ENCODE measurements around the gene CELF2. TPM values are rescaled to one million over a fixed set of nuclear protein-coding genes. Genes with fewer than 3 reads are reported as not detected.

The CELF2 gene
- total RNA-seq, 1 experiment from 2014 or later: 28.7 TPM

DNA sequence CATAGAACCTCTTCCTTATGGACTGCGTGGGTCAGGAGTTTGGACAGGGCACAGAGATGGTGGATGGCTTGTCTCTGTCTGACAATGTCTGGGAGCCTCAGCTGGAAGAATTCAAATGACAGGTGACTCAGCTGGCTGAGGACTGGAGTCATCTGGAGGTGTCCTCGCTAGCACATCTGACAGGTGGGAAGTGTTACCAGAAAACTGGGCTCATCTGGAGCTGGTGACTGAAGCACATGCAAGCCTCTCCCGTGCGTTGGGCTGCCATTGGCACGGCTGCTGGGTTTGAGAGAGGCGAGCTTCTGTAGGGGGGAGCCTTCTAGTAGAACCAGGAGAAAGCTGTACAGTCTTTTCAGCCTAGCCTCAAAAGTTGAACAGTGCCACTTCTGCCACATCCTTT is 71.0 kb downstream of the CELF2 start:
- H3K27ac ChIP-seq (ENCODE audit: insufficient read length, low read depth, low read length): no peak overlapping the region
- no peak overlapping the region for H3K18ac ChIP-seq (ENCODE audit: insufficient read length, low read depth, low read length)
- H3K23me2 ChIP-seq (ENCODE audit: insufficient read length, low read depth, low read length, poor library complexity, severe bottlenecking): no peaks in the 10 kb centered on the region
- no peak overlapping the region for H2BK120ac ChIP-seq (ENCODE audit: low read depth, low read length, poor library complexity, severe bottlenecking)
- peaks cover under 1 to 4% of the 10 kb centered on the region in 2 experiments; a peak in 2 of 4 replicates for H3K4me1 Mint-ChIP-seq
- WGBS (ENCODE audit: extremely low coverage, insufficient read length, low lambda C conversion rate): no CpG with 5 or more reads among the region's 6 CpGs
- H2BK12ac ChIP-seq (ENCODE audit: insufficient read length, low read depth, low read length): no peak overlapping the region
- no peaks in the 10 kb centered on the region for H3K9me3 ChIP-seq (ENCODE audit: control insufficient read depth, low read depth, low read length)
- H4K20me1 ChIP-seq (ENCODE audit: control insufficient read depth, insufficient read depth, insufficient read length): no peaks in the 10 kb centered on the region
- no peaks in the 10 kb centered on the region for H3K27me3 Mint-ChIP-seq (ENCODE audit: low read depth)
- no peak overlapping the region for H3K56ac ChIP-seq (ENCODE audit: insufficient read length, low read depth, low read length)
- H3K9ac ChIP-seq (ENCODE audit: extremely low read depth, insufficient read length, low read length): no peak overlapping the region
- no peaks in the 10 kb centered on the region for H3K36me3 Mint-ChIP-seq (ENCODE audit: insufficient read depth in 1 of 3, low read depth in 3 of 3)
- no peak overlapping the region for H3K14ac ChIP-seq (ENCODE audit: insufficient read depth, low read length)
- no peak overlapping the region for H2AFZ ChIP-seq (ENCODE audit: low read length)
- no peak overlapping the region for H2BK15ac ChIP-seq (ENCODE audit: low read depth, low read length)
- no peak overlapping the region for H3K23ac ChIP-seq (ENCODE audit: insufficient read length, low read depth, low read length)
- no peak overlapping the region for H3K4ac ChIP-seq (ENCODE audit: low read depth, low read length)
- H3K4me2 ChIP-seq (ENCODE audit: insufficient read depth, insufficient read length, low read length): no peak overlapping the region
- H4K91ac ChIP-seq (ENCODE audit: insufficient read length, low read depth, low read length): no peak overlapping the region
- H3K79me1 ChIP-seq (ENCODE audit: insufficient read depth, low read depth, low read length, poor library complexity, severe bottlenecking): no peaks in the 10 kb centered on the region
- H3K4me3 Mint-ChIP-seq: no peak overlapping the region
- H2AK5ac ChIP-seq (ENCODE audit: insufficient read length, low read length): no peak overlapping the region
- no peak overlapping the region for H2BK5ac ChIP-seq (ENCODE audit: insufficient read length, low read length)
- no peak overlapping the region for H2BK20ac ChIP-seq (ENCODE audit: low read depth, low read length, poor library complexity, severe bottlenecking)
- no peaks in the 10 kb centered on the region for H3K9me3 Mint-ChIP-seq
- no peaks in the 10 kb centered on the region for H3K4me1 ChIP-seq (ENCODE audit: insufficient read depth, low read length)
- peaks cover 2% of the 10 kb centered on the region; the same call in 1 of the 2 replicates for H3K79me2 ChIP-seq (ENCODE audit: insufficient read depth, low read length)
- no peak for DNase-seq
- H3K27ac Mint-ChIP-seq: no peak overlapping the region
- TF ChIP-seq, protein P1, sequence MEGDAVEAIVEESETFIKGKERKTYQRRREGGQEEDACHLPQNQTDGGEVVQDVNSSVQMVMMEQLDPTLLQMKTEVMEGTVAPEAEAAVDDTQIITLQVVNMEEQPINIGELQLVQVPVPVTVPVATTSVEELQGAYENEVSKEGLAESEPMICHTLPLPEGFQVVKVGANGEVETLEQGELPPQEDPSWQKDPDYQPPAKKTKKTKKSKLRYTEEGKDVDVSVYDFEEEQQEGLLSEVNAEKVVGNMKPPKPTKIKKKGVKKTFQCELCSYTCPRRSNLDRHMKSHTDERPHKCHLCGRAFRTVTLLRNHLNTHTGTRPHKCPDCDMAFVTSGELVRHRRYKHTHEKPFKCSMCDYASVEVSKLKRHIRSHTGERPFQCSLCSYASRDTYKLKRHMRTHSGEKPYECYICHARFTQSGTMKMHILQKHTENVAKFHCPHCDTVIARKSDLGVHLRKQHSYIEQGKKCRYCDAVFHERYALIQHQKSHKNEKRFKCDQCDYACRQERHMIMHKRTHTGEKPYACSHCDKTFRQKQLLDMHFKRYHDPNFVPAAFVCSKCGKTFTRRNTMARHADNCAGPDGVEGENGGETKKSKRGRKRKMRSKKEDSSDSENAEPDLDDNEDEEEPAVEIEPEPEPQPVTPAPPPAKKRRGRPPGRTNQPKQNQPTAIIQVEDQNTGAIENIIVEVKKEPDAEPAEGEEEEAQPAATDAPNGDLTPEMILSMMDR (conservative IDR thresholded peaks at IDR 0.05): no peak
- no peaks in the 10 kb centered on the region for H3K27me3 ChIP-seq (ENCODE audit: insufficient read depth, low read length)
- no peak overlapping the region for H3T11ph ChIP-seq (ENCODE audit: low read length)
- H4K8ac ChIP-seq (replicated peaks; ENCODE audit: insufficient read length, low read depth, low read length): no peak overlapping the region
- no peak overlapping the region for H4K5ac ChIP-seq (ENCODE audit: insufficient read length, low read depth, low read length)
